COLO668 (cell line): ENCODE results near the gene PLPPR3.

Experiments
- DNase-seq: peaks from one replicate; lab custom pipeline; 2025; ENCODE audit not compliant: unreplicated experiment; lab: John Stamatoyannopoulos, UW

The PLPPR3 gene

GRCh38 chr19:810077-810855, 11.5 kb downstream of the PLPPR3 start:
- no peak for DNase-seq

GRCh38 chr19:808423-808775, 13.4 kb downstream of the PLPPR3 start:
- no peak for DNase-seq

GRCh38 chr19:807627-808422, 13.9 kb downstream of the PLPPR3 start:
- no peak for DNase-seq

GRCh38 chr19:806815-807421, 14.8 kb downstream of the PLPPR3 start:
- DNase-seq: no peak

GRCh38 chr19:805600-806550, 15.9 kb downstream of the PLPPR3 start:
- DNase-seq: no peak

- no peak for DNase-seq
Measured at GRCh38 chr19:805166-805551, 16.6 kb downstream of the PLPPR3 start.

GRCh38 chr19:804419-805165, 17.2 kb downstream of the PLPPR3 start:
- no peak for DNase-seq

- DNase-seq: no peak
Measured at GRCh38 chr19:803686-804418, 17.9 kb downstream of the PLPPR3 start.

- no peak for DNase-seq
Measured at GRCh38 chr19:803099-803561, 18.6 kb downstream of the PLPPR3 start.

- DNase-seq: peak; percentile 46
Measured at GRCh38 chr19:802498-803098, 19.2 kb downstream of the PLPPR3 start.

- DNase-seq: no peak
Measured at GRCh38 chr19:801861-802497, 19.8 kb downstream of the PLPPR3 start.

GRCh38 chr19:801030-801860, 20.5 kb downstream of the PLPPR3 start:
- peak; percentile 53 for DNase-seq

GRCh38 chr19:800360-801029, 21.3 kb downstream of the PLPPR3 start:
- peak; percentile 29 for DNase-seq

GRCh38 chr19:799076-799881, 22.5 kb downstream of the PLPPR3 start:
- peak; percentile 46 for DNase-seq

- peak; percentile 39 for DNase-seq
Measured at GRCh38 chr19:798415-799075, 23.2 kb downstream of the PLPPR3 start.
